Left colon (tissue), 2 donors: Measurements from ENCODE around the gene KIZ. TPM values are rescaled to one million over a fixed set of nuclear protein-coding genes. Genes with fewer than 3 reads are reported as not detected.
A peak's percentile ranks its signal among the peaks of the same experiment; 100 is the strongest.

Source experiments
- ATAC-seq: fragments of 200-7000 bp; cut with Tn5 transposase; one replicate; pipeline ENCODE4 v1.9.1; 2020; ENCODE audit warnings: mild to moderate bottlenecking, moderate library complexity
- DNase-seq, 2 donors: peaks; one replicate each; pipeline ENCODE4 v3.0.0-alpha.2; 2020
- intact Hi-C, 2 donors: fragments of 100-400 bp; cut with DNase I in 1 of 2; cut with micrococcal nuclease in 1 of 2; formaldehyde crosslinking; loops; one replicate each; pipeline versions ENCODE4 v1.11.2 to v1.14.0; 2022; cut with DNase I, micrococcal nuclease
- total RNA-seq, 2 donors: library from RNA; stranded (reverse); fragmentation: NEBNext Ultra II Directional; extraction: Animal tissue kit (Norgen Biotek cat#: 25700); gene quantifications; one replicate each; pipeline ENCODE4 v1.2.1, GENCODE V29; 2021
- donor health status: DM: no; HTN: no; CAD: no.
- donor health status: DM: yes; HTN: yes; CAD: no.

KIZ gene
- total RNA-seq, 2 donors from 2014 or later, result 10.0 to 23.4 TPM

GRCh38 chr20:21273755-21274386 is 148.0 kb downstream of the KIZ start:
- DNase-seq, result no peak
- no peak for ATAC-seq
- intact Hi-C loops, result no loop called here

GRCh38 chr20:21278829-21279228 is 152.9 kb downstream of the KIZ start:
- ATAC-seq (no peak), DNase-seq (no peak)
- intact Hi-C loops, result no loop called here

DNA sequence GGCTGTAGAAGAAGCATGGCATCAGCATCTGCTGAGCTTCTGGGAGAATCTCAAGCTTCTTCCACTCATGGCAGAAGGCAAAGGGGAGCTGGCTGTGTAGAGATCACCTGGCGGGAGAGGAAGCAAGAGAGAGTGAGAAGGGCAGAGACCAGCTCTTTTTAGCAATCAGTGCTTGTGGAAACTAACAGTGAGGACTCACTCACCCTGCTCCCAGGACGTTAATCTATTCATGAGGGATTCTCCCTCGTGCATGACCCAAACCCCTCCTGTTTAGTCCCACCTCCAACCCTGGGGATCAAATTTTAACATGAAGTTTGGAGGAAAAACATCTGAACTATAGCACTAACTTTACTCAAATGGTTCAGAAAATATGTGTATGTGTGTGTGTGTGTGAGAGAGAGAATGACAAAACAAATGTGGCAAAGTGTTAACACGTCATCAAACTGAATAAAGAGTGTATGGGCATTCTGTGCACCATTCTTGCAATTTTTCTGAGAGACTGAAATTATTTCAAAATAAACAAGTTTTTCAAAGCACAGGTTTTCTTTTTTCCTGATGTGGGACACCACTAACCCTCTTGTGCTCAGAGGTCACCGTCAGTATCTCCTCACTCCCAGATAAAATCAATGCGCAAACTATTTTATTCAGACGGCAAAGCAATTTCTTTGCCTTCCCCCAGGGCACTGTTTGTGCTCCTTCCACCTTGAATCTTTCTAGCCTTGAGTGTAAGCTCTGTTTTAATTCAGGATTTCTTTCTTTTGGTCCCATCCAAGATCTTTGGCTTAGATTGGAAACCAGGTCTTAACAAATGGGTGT is 154.0 kb downstream of the KIZ start:
- intact Hi-C loops, result no loop called here
- ATAC-seq, result no peak
- DNase-seq, result no peak

DNA sequence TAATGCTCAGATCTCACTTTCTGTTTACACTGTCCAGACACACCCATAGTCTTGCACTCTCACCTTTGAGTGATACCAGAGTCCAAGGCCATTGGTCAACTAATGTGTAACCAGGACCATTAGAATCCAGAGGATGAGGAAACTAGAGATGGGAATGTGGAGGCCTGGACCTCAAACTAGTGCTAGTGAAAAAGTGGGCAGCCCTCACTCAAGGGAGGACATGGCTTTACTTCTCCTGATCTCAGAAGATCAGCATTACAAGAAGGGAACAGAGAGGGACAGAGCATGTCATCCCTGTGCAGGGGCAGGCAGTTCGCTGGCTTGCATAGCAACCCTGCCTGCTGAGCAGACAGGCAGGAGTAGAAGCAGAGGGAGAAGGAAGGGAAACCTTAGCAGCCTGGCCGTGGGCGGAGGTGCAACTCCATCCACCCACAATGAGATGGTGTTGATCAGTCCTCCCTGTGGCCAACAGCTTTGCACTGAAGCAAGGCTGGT is 154.7 kb downstream of the KIZ start:
- DNase-seq, result no peak
- intact Hi-C loops, result no loop called here

GRCh38 chr20:21286775-21287174 is 160.9 kb downstream of the KIZ start:
- DNase-seq (no peak), ATAC-seq (no peak)
- intact Hi-C loops, result no loop called here

More for the DNA sequence above, 154.7 kb downstream of the KIZ start:
- peak; percentile 90 for ATAC-seq

DNA sequence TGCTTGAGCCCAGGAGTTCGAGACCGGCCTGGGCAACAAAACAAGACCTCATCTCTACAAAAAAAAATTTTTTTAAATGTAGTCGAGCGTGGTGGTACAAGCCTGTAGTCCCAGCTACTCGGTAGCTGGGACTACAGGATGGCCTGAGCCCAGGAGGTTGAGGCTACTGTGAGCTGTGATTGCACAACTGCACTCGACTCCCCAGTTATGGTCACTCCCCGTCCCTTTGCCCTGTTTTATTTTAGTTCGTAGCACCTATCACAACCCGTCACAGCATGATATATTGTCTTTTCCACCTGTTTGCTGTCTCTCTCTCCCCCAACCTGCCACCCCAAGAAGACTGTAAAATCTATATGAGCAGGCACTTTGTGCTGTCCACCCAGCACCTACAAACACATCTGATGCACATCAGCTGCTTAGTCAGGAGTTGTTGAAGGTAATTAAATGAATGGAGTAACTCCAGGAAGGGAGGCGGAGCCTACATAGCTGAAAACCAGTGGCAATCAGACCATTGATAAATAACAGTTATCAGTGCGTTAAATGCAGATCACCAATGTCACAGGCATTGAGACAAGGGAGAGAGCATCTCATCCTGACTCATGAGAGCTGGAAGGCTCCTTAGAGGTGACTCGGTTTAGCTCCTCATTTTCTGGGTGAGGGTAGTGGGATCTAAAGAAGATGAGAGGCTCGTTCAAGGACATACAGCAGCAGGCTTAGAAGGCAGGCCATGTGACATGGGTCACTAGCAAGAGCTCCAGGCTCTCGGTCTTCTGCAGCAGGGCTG is 162.9 kb downstream of the KIZ start:
- intact Hi-C loops, result no loop called here
- DNase-seq, result no peak
- peak; percentile 26 for ATAC-seq

- ATAC-seq, result no peak
- intact Hi-C loops, result no loop called here
- DNase-seq, result no peak
Measured at GRCh38 chr20:21289651-21290050, 163.8 kb downstream of the KIZ start.

GRCh38 chr20:21291026-21291425 is 165.1 kb downstream of the KIZ start:
- intact Hi-C loops, result no loop called here
- DNase-seq (no peak), ATAC-seq (no peak)

- DNase-seq (no peak), ATAC-seq (no peak)
- intact Hi-C loops, result no loop called here
Measured at GRCh38 chr20:21294755-21295154, 168.9 kb downstream of the KIZ start.

Other genes starting within 250 kb of the KIZ start
- gene LINC00237, start 19.7 kb upstream of the KIZ start, total RNA-seq, result not detected
- 10 to 100 TPM; 31.9 to 40.2 TPM for gene XRN2, start 177.2 kb downstream of the KIZ start, total RNA-seq